OCI-LY7 (cell line): ENCODE measurements around the gene SDK2. TPM values are rescaled to one million over a fixed set of nuclear protein-coding genes. Genes with fewer than 3 reads are reported as not detected.

ENCODE experiments used
- BruUV-seq: library from RNA; stranded (reverse); fragments of 400-500 nt; replicated peaks from 2 replicates; lab custom pipeline; 2021; lab: Mats Ljungman, UMichigan
- CTCF ChIA-PET: fragments of 300-600 bp; sonication (Branson Sonifier 250); formaldehyde crosslinking; loops from one replicate; lab custom pipeline; 2022; ENCODE audit warnings: antibody characterized with exemption; ENCODE audit not compliant: unreplicated experiment; lab: Charles Lee
- POLR2A ChIA-PET: fragments of 300-600 bp; sonication (Branson Sonifier 250); formaldehyde crosslinking; loops from one replicate; lab custom pipeline; 2022; ENCODE audit warnings: antibody characterized with exemption; lab: Charles Lee
- DNase-seq: peaks from one replicate; pipeline ENCODE4 v3.0.0-alpha.2; 2015; ENCODE audit warnings: low spot score
- H2AFZ ChIP-seq: fragments of 200-600 bp; sonication (generic), shearing (Covaris generic); 2 replicates; pipeline ENCODE4 v1.6.1; 2014; ENCODE audit warnings: mild to moderate bottlenecking, antibody characterized with exemption, low read length, moderate library complexity
- H3K27ac ChIP-seq: fragments of 200-600 bp; sonication (generic); 2 replicates; pipeline ENCODE4 v1.5.1; 2014; ENCODE audit warnings: mixed run types, low read depth, mild to moderate bottlenecking, moderate library complexity, low read length, inconsistent platforms; ENCODE audit not compliant: poor library complexity, severe bottlenecking
- H3K36me3 ChIP-seq: fragments of 200-600 bp; sonication (generic); 2 replicates; pipeline ENCODE4 v1.6.1; 2014; ENCODE audit warnings: mild to moderate bottlenecking, antibody characterized with exemption, low read length, moderate library complexity, mixed read lengths; ENCODE audit not compliant: insufficient read depth
- H3K4me1 ChIP-seq: fragments of 200-600 bp; sonication (generic); 2 replicates; pipeline ENCODE4 v1.5.1; 2014; ENCODE audit warnings: mild to moderate bottlenecking, low read length; ENCODE audit not compliant: insufficient read depth, poor library complexity, severe bottlenecking
- H3K4me2 ChIP-seq: fragments of 200-600 bp; sonication (generic); 2 replicates; pipeline ENCODE4 v1.6.1; 2014; ENCODE audit warnings: mild to moderate bottlenecking, low read length
- H3K4me3 ChIP-seq: fragments of 200-600 bp; sonication (generic); 2 replicates; pipeline ENCODE4 v1.5.1; 2014; ENCODE audit warnings: mild to moderate bottlenecking, low read depth, low read length; ENCODE audit not compliant: poor library complexity, severe bottlenecking
- H3K79me2 ChIP-seq: fragments of 200-600 bp; sonication (generic); 2 replicates; pipeline ENCODE4 v1.6.1; 2016; ENCODE audit warnings: low read depth, mild to moderate bottlenecking, low read length, moderate library complexity, mixed read lengths; ENCODE audit not compliant: insufficient read depth
- H3K9me2 ChIP-seq: fragments of 200-600 bp; sonication (generic); 2 replicates; pipeline ENCODE4 v1.6.1; 2016; ENCODE audit warnings: mild to moderate bottlenecking, low read length, mixed read lengths; ENCODE audit not compliant: insufficient read depth
- H3K9me3 ChIP-seq: fragments of 200-600 bp; sonication (generic); 2 replicates; pipeline ENCODE4 v1.6.1; 2014; ENCODE audit warnings: mild to moderate bottlenecking, mixed run types, low read length, mixed read lengths
- H4K20me1 ChIP-seq: fragments of 200-600 bp; sonication (generic); 2 replicates; pipeline ENCODE4 v1.6.1; 2014; ENCODE audit warnings: mild to moderate bottlenecking, antibody characterized with exemption, low read length, moderate library complexity, mixed read lengths; ENCODE audit not compliant: insufficient read depth
- EZH2phosphoT487 ChIP-seq: fragments of 200-600 bp; sonication (generic); IDR thresholded peaks from 2 replicates; pipeline ENCODE4 v1.6.1; 2018; ENCODE audit warnings: low read depth, borderline replicate concordance, mild to moderate bottlenecking, mixed run types, antibody characterized with exemption, low read length, moderate library complexity, mixed read lengths
- intact Hi-C: fragments of 100-400 bp; cut with micrococcal nuclease; formaldehyde crosslinking; loops from one replicate; pipeline ENCODE4 v1.10.0; 2022; ENCODE audit not compliant: unreplicated experiment
- total RNA-seq, 2 experiments: library from RNA; depleted of rRNA in 1 of 2; stranded (reverse); fragments of >200 nt in 1 of 2; shearing (Covaris generic) in 1 of 2; gene quantifications; 2 replicates each; pipeline ENCODE4 v1.2.3, GENCODE V29; 2014 to 2022
- TF ChIP-seq, protein P1 (sequence below): fragments of 200-600 bp; sonication (generic); conservative IDR thresholded peaks from 2 replicates; pipeline ENCODE4 v1.5.1; 2014; ENCODE audit warnings: mild to moderate bottlenecking, antibody characterized with exemption, low read length, moderate library complexity, mixed read lengths

The SDK2 gene
- total RNA-seq, 2 experiments from 2014 or later, result 0.32 to 1.8 TPM

DNA sequence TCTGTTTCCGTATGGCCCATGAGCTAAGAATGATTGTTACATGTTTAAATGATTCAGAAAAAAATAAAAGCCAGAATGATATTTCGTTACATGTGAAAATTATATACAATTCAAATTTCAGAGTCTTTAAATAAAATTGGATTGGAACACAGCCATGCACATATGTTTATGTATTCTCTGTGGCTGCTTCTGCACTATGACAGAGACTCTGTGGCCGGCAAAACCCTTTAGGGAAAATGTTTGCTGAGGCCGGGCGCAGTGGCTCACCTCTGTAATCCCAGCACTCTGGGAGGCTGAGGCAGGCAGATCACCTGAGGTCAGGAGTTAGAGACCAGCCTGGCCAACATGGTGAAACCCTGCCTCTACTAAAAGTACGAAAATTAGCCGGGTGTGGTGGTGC is 316.6 kb downstream of the SDK2 start:
- ChIA-PET CTCF (no interaction called here), POLR2A (no interaction called here)
- no peaks in the 10 kb centered on the region for H3K36me3 ChIP-seq
- H3K4me1 ChIP-seq, result no peaks in the 10 kb centered on the region
- H2AFZ ChIP-seq, result no peak overlapping the region
- no peaks in the 10 kb centered on the region for H3K9me3 ChIP-seq
- no peaks in the 10 kb centered on the region for H3K79me2 ChIP-seq
- H3K4me3 ChIP-seq, result no peak overlapping the region
- no peak for TF ChIP-seq EZH2phosphoT487
- TF ChIP-seq, protein P1, sequence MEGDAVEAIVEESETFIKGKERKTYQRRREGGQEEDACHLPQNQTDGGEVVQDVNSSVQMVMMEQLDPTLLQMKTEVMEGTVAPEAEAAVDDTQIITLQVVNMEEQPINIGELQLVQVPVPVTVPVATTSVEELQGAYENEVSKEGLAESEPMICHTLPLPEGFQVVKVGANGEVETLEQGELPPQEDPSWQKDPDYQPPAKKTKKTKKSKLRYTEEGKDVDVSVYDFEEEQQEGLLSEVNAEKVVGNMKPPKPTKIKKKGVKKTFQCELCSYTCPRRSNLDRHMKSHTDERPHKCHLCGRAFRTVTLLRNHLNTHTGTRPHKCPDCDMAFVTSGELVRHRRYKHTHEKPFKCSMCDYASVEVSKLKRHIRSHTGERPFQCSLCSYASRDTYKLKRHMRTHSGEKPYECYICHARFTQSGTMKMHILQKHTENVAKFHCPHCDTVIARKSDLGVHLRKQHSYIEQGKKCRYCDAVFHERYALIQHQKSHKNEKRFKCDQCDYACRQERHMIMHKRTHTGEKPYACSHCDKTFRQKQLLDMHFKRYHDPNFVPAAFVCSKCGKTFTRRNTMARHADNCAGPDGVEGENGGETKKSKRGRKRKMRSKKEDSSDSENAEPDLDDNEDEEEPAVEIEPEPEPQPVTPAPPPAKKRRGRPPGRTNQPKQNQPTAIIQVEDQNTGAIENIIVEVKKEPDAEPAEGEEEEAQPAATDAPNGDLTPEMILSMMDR, result no peak
- no TSS peak for BruUV-seq
- no peak for DNase-seq
- intact Hi-C loops, result no loop called here
- no peaks in the 10 kb centered on the region for H4K20me1 ChIP-seq
- no peaks in the 10 kb centered on the region for H3K9me2 ChIP-seq
- H3K27ac ChIP-seq, result no peak overlapping the region
- no peak overlapping the region for H3K4me2 ChIP-seq

DNA sequence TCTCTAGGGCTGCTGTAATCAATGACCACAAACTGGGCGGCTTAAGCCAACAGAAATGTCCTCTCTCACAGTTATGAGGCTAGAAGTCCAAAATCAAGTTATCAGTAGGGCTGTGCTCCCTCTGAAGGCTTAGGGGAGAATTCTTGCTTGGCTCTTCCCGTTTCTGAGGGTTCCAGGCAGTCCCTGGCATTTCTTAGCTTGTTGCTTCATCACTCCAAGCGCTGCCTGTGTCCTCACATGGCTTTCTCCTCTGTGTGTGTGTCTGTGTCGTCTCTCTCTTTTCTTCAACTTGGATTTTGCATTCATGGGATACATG is 318.8 kb downstream of the SDK2 start:
- Histone ChIP-seq H3K27ac (no peak overlapping the region), H3K79me2 (no peaks in the 10 kb centered on the region), H3K4me3 (no peak overlapping the region), H3K36me3 (no peaks in the 10 kb centered on the region), H3K4me1 (no peaks in the 10 kb centered on the region), H2AFZ (no peak overlapping the region), H3K9me2 (no peaks in the 10 kb centered on the region), H3K9me3 (no peaks in the 10 kb centered on the region), H3K4me2 (no peak overlapping the region), H4K20me1 (no peaks in the 10 kb centered on the region)
- ChIA-PET POLR2A (no interaction called here), CTCF (no interaction called here)
- no peak for DNase-seq
- intact Hi-C loops, result no loop called here
- BruUV-seq, result no TSS peak
- no peak for TF ChIP-seq EZH2phosphoT487
- TF ChIP-seq, protein P1, result no peak

DNA sequence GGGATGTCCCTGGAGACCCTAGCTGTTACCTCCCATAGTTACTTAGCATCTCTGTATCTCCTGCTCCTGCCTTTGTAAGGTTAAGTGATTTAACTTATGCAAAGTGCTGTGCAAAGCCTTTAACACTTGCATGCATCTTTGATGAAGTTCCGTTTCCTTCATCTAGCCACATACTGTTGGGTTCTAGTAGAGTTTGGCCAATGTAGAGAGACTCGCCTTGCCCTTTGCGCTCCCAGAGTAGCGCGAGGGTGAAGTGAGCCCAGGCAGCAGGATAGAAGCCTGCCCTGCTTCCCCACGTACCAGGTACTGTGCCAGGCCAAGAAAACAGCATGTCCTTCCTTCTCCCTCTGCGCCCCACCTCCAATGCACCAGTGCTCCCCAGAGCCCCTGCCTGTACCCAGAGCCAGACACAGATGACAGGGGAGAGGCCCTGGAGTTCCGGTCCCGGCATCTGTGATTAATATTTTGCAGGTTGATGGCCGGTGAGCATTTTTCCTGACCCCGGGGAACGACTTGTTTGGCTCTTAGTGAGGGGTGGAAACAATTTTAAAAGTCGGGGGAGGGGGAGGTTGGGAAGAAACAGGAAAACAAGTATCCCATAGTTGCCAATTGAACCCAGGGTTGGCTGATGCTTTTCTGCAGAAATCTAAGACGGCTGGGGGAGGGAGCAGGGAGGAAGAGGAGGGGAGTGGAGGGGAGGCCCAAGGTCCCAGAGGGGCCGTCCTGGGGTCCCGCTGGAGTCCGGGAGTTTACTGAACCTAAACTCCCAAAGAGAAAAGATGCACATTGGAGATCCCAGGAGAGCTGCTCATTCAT is 319.3 kb downstream of the SDK2 start:
- POLR2A ChIA-PET, result no interaction called here
- H4K20me1 ChIP-seq, result no peaks in the 10 kb centered on the region
- no peak overlapping the region for H3K27ac ChIP-seq
- no peak overlapping the region for H3K4me2 ChIP-seq
- no peaks in the 10 kb centered on the region for H3K36me3 ChIP-seq
- intact Hi-C loops, result no loop called here
- BruUV-seq, result no TSS peak
- CTCF ChIA-PET, result no interaction called here
- H3K4me3 ChIP-seq, result no peak overlapping the region
- no peak for DNase-seq
- TF ChIP-seq, protein P1, result no peak
- TF ChIP-seq EZH2phosphoT487, result no peak
- H3K79me2 ChIP-seq, result no peaks in the 10 kb centered on the region
- H3K4me1 ChIP-seq, result no peaks in the 10 kb centered on the region
- H2AFZ ChIP-seq, result no peak overlapping the region
- no peaks in the 10 kb centered on the region for H3K9me3 ChIP-seq
- no peaks in the 10 kb centered on the region for H3K9me2 ChIP-seq
